CD1c-positive myeloid dendritic cell (primary cell): ENCODE measurements around the gene PDZRN3.

Source experiments
- DNase-seq: peaks from one replicate; pipeline ENCODE4 v3.0.0-alpha.2; 2016; ENCODE audit errors: extremely low spot score

The PDZRN3 gene

GRCh38 chr3:73453666-73454065, 171.1 kb downstream of the PDZRN3 start:
- no peak for DNase-seq

- DNase-seq = no peak
Measured at GRCh38 chr3:73452729-73453128, 172.0 kb downstream of the PDZRN3 start.

GRCh38 chr3:73451301-73451944, 173.3 kb downstream of the PDZRN3 start:
- DNase-seq = no peak

- DNase-seq = no peak
Measured at GRCh38 chr3:73449774-73450173, 175.0 kb downstream of the PDZRN3 start.

GRCh38 chr3:73448761-73449301, 175.9 kb downstream of the PDZRN3 start:
- DNase-seq = peak; percentile 18

GRCh38 chr3:73448041-73448440, 176.7 kb downstream of the PDZRN3 start:
- no peak for DNase-seq

- DNase-seq = no peak
Measured at GRCh38 chr3:73447111-73447510, 177.6 kb downstream of the PDZRN3 start.

GRCh38 chr3:73446467-73447110, 178.2 kb downstream of the PDZRN3 start:
- no peak for DNase-seq

GRCh38 chr3:73442886-73443285, 181.9 kb downstream of the PDZRN3 start:
- DNase-seq = no peak

GRCh38 chr3:73442152-73442551, 182.6 kb downstream of the PDZRN3 start:
- DNase-seq = no peak

GRCh38 chr3:73437828-73438227, 186.9 kb downstream of the PDZRN3 start:
- no peak for DNase-seq

- DNase-seq = no peak
Measured at GRCh38 chr3:73435055-73435454, 189.7 kb downstream of the PDZRN3 start.

- no peak for DNase-seq
Measured at GRCh38 chr3:73433687-73434086, 191.1 kb downstream of the PDZRN3 start.

- no peak for DNase-seq
Measured at GRCh38 chr3:73433079-73433478, 191.7 kb downstream of the PDZRN3 start.

GRCh38 chr3:73432706-73433032, 192.1 kb downstream of the PDZRN3 start:
- no peak for DNase-seq

- DNase-seq = peak; percentile 41
Measured at GRCh38 chr3:73432023-73432705, 192.6 kb downstream of the PDZRN3 start.

- no peak for DNase-seq
Measured at GRCh38 chr3:73431183-73431900, 193.4 kb downstream of the PDZRN3 start.

GRCh38 chr3:73427048-73427706, 197.6 kb downstream of the PDZRN3 start:
- DNase-seq = no peak

GRCh38 chr3:73426606-73427005, 198.1 kb downstream of the PDZRN3 start:
- no peak for DNase-seq

- DNase-seq = no peak
Measured at GRCh38 chr3:73423116-73423515, 201.6 kb downstream of the PDZRN3 start.

- DNase-seq = no peak
Measured at GRCh38 chr3:73422571-73422970, 202.2 kb downstream of the PDZRN3 start.

GRCh38 chr3:73419942-73420341, 204.8 kb downstream of the PDZRN3 start:
- DNase-seq = no peak
